ENCODE data around the gene AKNA. TPM values are rescaled to one million over a fixed set of nuclear protein-coding genes. Genes with fewer than 3 reads are reported as not detected.

AKNA gene
- total RNA-seq, 1 donor from 2014 or later: 14.6 TPM

GRCh38 chr9:114417511-114417910 lies 29.7 kb upstream of the AKNA start:
- no peak overlapping the region for H3K4me3 ChIP-seq (ENCODE audit: low read depth, low read length)
- no peak for DNase-seq (ENCODE audit: low read depth)
- no peak for TF ChIP-seq CTCF (conservative IDR thresholded peaks at IDR 0.05; ENCODE audit: low read depth, low read length)

GRCh38 chr9:114416906-114417305 lies 29.1 kb upstream of the AKNA start:
- no peak for DNase-seq (ENCODE audit: low read depth)
- no peak overlapping the region for H3K4me3 ChIP-seq (ENCODE audit: low read depth, low read length)
- TF ChIP-seq CTCF (conservative IDR thresholded peaks at IDR 0.05; ENCODE audit: low read depth, low read length): no peak

GRCh38 chr9:114416290-114416689 lies 28.5 kb upstream of the AKNA start:
- no peak for TF ChIP-seq CTCF (conservative IDR thresholded peaks at IDR 0.05; ENCODE audit: low read depth, low read length)
- DNase-seq (ENCODE audit: low read depth): no peak
- H3K4me3 ChIP-seq (ENCODE audit: low read depth, low read length): no peak overlapping the region

GRCh38 chr9:114414346-114414745 lies 26.6 kb upstream of the AKNA start:
- TF ChIP-seq CTCF (conservative IDR thresholded peaks at IDR 0.05; ENCODE audit: low read depth, low read length): no peak
- no peak for DNase-seq (ENCODE audit: low read depth)
- H3K4me3 ChIP-seq (ENCODE audit: low read depth, low read length): no peak overlapping the region

- TF ChIP-seq CTCF (conservative IDR thresholded peaks at IDR 0.05; ENCODE audit: low read depth, low read length): no peak
- no peak overlapping the region for H3K4me3 ChIP-seq (ENCODE audit: low read depth, low read length)
- no peak for DNase-seq (ENCODE audit: low read depth)
These were observed 26.1 kb upstream of the AKNA start for GRCh38 chr9:114413861-114414301.

GRCh38 chr9:114412048-114412683 lies 24.4 kb upstream of the AKNA start:
- TF ChIP-seq CTCF (conservative IDR thresholded peaks at IDR 0.05; ENCODE audit: low read depth, low read length): no peak
- no peak for DNase-seq (ENCODE audit: low read depth)
- H3K4me3 ChIP-seq (ENCODE audit: low read depth, low read length): no peak overlapping the region

- H3K4me3 ChIP-seq (ENCODE audit: low read depth, low read length): no peak overlapping the region
- no peak for DNase-seq (ENCODE audit: low read depth)
- TF ChIP-seq CTCF (conservative IDR thresholded peaks at IDR 0.05; ENCODE audit: low read depth, low read length): no peak
These were observed 23.7 kb upstream of the AKNA start for GRCh38 chr9:114411452-114411851.

Measured in epithelial cell of proximal tubule (primary cell).